Astrocyte (in vitro differentiated cells and primary cell): ENCODE results near the gene EPHB2. TPM values are rescaled to one million over a fixed set of nuclear protein-coding genes. Genes with fewer than 3 reads are reported as not detected.

ENCODE experiments used
- DNase-seq: peaks from one replicate; pipeline ENCODE4 v3.0.0-alpha.2; 2010; ENCODE audit warnings: low read depth
- FAIRE-seq: peaks from 2 replicates; lab custom pipeline; 2011; peaks lifted over from hg19 to GRCh38; lab: Jason Lieb, UNC
- H2AFZ ChIP-seq: 2 replicates; pipeline ENCODE4 v1.6.0; 2012; ENCODE audit warnings: low read depth, low read length, inconsistent platforms
- H3K27ac ChIP-seq: 2 replicates; pipeline ENCODE4 v1.5.1; 2011; ENCODE audit warnings: low read depth, low read length, inconsistent platforms
- H3K27me3 ChIP-seq: 2 replicates; pipeline ENCODE4 v1.6.0; 2011; ENCODE audit warnings: low read length, inconsistent platforms; ENCODE audit not compliant: insufficient read depth
- H3K36me3 ChIP-seq: 2 replicates; pipeline ENCODE4 v1.5.1; 2011; ENCODE audit warnings: low read length, inconsistent platforms; ENCODE audit not compliant: insufficient read depth
- H3K4me1 ChIP-seq: 2 replicates; pipeline ENCODE4 v1.5.1; 2011; ENCODE audit warnings: low read length, inconsistent platforms; ENCODE audit not compliant: insufficient read depth
- H3K4me2 ChIP-seq: 2 replicates; pipeline ENCODE4 v1.6.0; 2012; ENCODE audit warnings: low read length, inconsistent platforms
- H3K4me3 ChIP-seq: 2 replicates; pipeline ENCODE4 v1.5.1; 2011; ENCODE audit warnings: low read depth, mild to moderate bottlenecking, low read length, inconsistent platforms; ENCODE audit not compliant: insufficient read depth
- H3K79me2 ChIP-seq: 2 replicates; pipeline ENCODE4 v1.6.0; 2012; ENCODE audit warnings: mild to moderate bottlenecking, low read length, inconsistent platforms; ENCODE audit not compliant: insufficient read depth
- H3K9ac ChIP-seq: 2 replicates; pipeline ENCODE4 v1.6.0; 2012; ENCODE audit warnings: mild to moderate bottlenecking, low read length, inconsistent platforms
- H3K9me3 ChIP-seq: 2 replicates; pipeline ENCODE4 v1.5.1; 2012; ENCODE audit warnings: low read depth, mild to moderate bottlenecking, low read length, inconsistent platforms; ENCODE audit not compliant: insufficient read depth
- H4K20me1 ChIP-seq: 2 replicates; pipeline ENCODE4 v1.6.0; 2012; ENCODE audit warnings: low read length, inconsistent platforms; ENCODE audit not compliant: insufficient read depth
- H3K27ac Mint-ChIP-seq: one replicate; pipeline ENCODE4 v1.8.0; 2021; ENCODE audit warnings: mild to moderate bottlenecking, mixed read lengths; ENCODE audit not compliant: unreplicated experiment
- H3K27me3 Mint-ChIP-seq: one replicate; pipeline ENCODE4 v1.8.0; 2021; ENCODE audit warnings: low read depth, mixed read lengths; ENCODE audit not compliant: unreplicated experiment
- H3K36me3 Mint-ChIP-seq: one replicate; pipeline ENCODE4 v1.8.0; 2021; ENCODE audit warnings: low read depth, mixed read lengths; ENCODE audit not compliant: unreplicated experiment
- H3K4me1 Mint-ChIP-seq: one replicate; pipeline ENCODE4 v1.8.0; 2021; ENCODE audit warnings: low read depth, mixed read lengths; ENCODE audit not compliant: unreplicated experiment
- H3K4me3 Mint-ChIP-seq: one replicate; pipeline ENCODE4 v1.8.0; 2021; ENCODE audit warnings: mild to moderate bottlenecking, moderate library complexity, mixed read lengths; ENCODE audit not compliant: unreplicated experiment
- H3K9me3 Mint-ChIP-seq: one replicate; pipeline ENCODE4 v1.8.0; 2021; ENCODE audit warnings: mild to moderate bottlenecking, mixed read lengths; ENCODE audit not compliant: unreplicated experiment
- CTCF ChIP-seq: IDR thresholded peaks from 2 replicates; pipeline ENCODE4 v1.5.1; 2011; ENCODE audit warnings: low read depth, mild to moderate bottlenecking, inconsistent platforms, low read length, moderate library complexity; ENCODE audit not compliant: insufficient read depth
- EZH2 ChIP-seq: IDR thresholded peaks from 2 replicates; pipeline ENCODE4 v1.6.1; 2012; ENCODE audit warnings: mild to moderate bottlenecking, low read length, inconsistent platforms; ENCODE audit not compliant: insufficient read depth
- total RNA-seq: library from RNA; stranded (reverse); gene quantifications from 2 replicates; pipeline ENCODE4 v1.2.1, GENCODE V29; 2021

Gene EPHB2
- total RNA-seq, 1 donor from 2014 or later, result 8.4 TPM

GRCh38 chr1:22920026-22920733, 209.5 kb downstream of the EPHB2 start:
- H3K79me2 ChIP-seq, result no peaks in the 10 kb centered on the region
- Mint-ChIP-seq H3K4me1 (peaks cover 17% of the 10 kb centered on the region), H3K4me3 (no peak overlapping the region), H3K36me3 (peaks cover 1% of the 10 kb centered on the region), H3K27ac (no peak overlapping the region), H3K27me3 (peaks cover 21% of the 10 kb centered on the region), H3K9me3 (peaks cover 7% of the 10 kb centered on the region)
- H3K27ac ChIP-seq, result no peak overlapping the region
- H2AFZ ChIP-seq, result no peak overlapping the region
- no peaks in the 10 kb centered on the region for H4K20me1 ChIP-seq
- peaks cover under 1% of the 10 kb centered on the region for H3K27me3 ChIP-seq
- peaks cover 5% of the 10 kb centered on the region for H3K4me1 ChIP-seq
- no peaks in the 10 kb centered on the region for H3K36me3 ChIP-seq
- no peak for TF ChIP-seq CTCF
- TF ChIP-seq EZH2, result no peak
- H3K9me3 ChIP-seq, result peaks cover 6% of the 10 kb centered on the region
- DNase-seq, result no peak
- H3K4me3 ChIP-seq, result no peak overlapping the region
- FAIRE-seq, result no peak
- peak overlapping the region; percentile 8 for H3K4me2 ChIP-seq
- H3K9ac ChIP-seq, result no peak overlapping the region

GRCh38 chr1:22920734-22921451, 210.3 kb downstream of the EPHB2 start:
- no peak overlapping the region for H3K9ac ChIP-seq
- FAIRE-seq (no peak), DNase-seq (no peak)
- peaks cover 5% of the 10 kb centered on the region for H3K4me1 ChIP-seq
- Mint-ChIP-seq H3K36me3 (peaks cover 1% of the 10 kb centered on the region), H3K4me3 (no peak overlapping the region), H3K9me3 (peaks cover 7% of the 10 kb centered on the region), H3K27ac (no peak overlapping the region), H3K4me1 (peaks cover 17% of the 10 kb centered on the region), H3K27me3 (peaks cover 16% of the 10 kb centered on the region)
- H3K4me3 ChIP-seq, result no peak overlapping the region
- H3K79me2 ChIP-seq, result no peaks in the 10 kb centered on the region
- no peak for TF ChIP-seq EZH2
- no peak for TF ChIP-seq CTCF
- H4K20me1 ChIP-seq, result no peaks in the 10 kb centered on the region
- no peak overlapping the region for H3K4me2 ChIP-seq
- H3K27me3 ChIP-seq, result peaks cover 3% of the 10 kb centered on the region
- H3K27ac ChIP-seq, result no peak overlapping the region
- no peak overlapping the region for H2AFZ ChIP-seq
- H3K36me3 ChIP-seq, result no peaks in the 10 kb centered on the region
- H3K9me3 ChIP-seq, result peaks cover 6% of the 10 kb centered on the region
